ENCODE measurements around the gene TBX4.
"Not testable (repeated sequence)": the region's sequence is repeated elsewhere in the genome, so short reads cannot be mapped to it uniquely, and the experiment has no call there.

The TBX4 gene

DNA sequence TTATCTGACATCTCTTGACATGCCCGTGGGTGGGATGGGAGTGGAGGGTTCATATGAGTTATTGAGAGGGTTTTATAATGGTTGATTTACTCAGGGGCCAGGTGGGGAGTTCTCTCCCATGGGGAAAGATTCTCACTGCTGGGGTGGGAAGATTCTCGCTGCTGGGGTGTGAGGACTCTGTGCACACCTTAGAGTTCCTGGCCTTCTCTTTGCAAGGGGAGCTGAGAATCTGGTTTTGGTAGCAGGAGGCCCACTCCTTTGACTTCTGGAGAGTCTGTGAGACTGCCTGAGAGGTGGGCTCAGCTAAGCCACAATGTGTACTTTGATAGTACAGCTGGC is 31.5 kb downstream of the TBX4 start:
- no peak for DNase-seq (ENCODE audit: low read depth in 2 of 2)

GRCh38 chr17:61484174-61484573 is 32.0 kb downstream of the TBX4 start:
- no peak for DNase-seq (ENCODE audit: low read depth in 2 of 2)

GRCh38 chr17:61485067-61485775 is 33.0 kb downstream of the TBX4 start:
- no peak for DNase-seq (ENCODE audit: low read depth in 2 of 2)

DNA sequence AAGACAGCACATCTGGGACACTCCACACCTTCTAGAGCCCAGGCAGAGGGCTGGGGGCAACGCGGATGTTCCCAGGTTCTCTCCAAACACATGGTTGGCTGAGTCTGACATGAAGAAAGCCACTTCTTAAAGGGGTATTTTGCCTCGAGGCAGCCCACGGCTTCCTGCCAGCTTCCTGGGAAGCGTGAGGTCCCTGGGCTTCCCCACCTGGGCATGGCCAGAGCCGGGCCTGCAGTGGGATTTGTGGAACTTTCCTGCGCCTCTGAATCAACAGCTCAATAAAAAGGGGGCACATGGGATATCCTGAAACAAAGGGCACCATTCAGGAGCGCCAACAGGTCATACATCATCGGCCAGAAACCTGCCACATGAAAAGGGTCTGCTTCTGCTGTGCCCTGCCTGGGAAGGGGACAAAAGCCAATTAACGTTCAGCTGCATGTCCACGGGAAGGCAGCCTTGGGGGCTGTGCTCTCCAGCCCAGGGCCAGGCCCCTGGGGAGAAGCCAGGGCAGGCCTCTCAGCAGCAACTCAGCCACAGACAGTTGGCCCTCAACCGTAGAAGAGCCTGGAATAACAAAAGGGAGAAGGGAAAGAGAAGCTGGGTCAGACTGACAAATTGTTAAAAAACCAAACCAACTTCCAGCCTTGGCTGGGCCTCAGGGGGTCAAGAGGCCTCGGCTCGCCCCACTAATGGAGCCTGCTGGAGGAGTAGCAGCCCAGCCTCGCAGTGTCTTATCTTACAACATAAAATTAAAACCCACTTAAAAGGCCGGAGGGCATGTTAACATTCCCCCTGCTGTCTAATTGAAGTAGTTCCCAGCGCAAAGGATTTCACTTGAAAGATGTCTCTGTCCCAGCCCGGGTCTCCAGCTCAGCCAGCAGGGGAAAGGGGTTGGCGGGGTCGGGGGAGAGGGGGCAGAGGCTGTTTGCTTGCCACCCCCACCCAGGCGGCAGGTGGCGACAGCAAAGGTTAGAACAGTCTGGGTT is 34.2 kb downstream of the TBX4 start:
- no peak for DNase-seq (ENCODE audit: low read depth in 2 of 2)

- no peak for DNase-seq (ENCODE audit: low read depth in 2 of 2)
These were observed 35.2 kb downstream of the TBX4 start for GRCh38 chr17:61487161-61487988.

- no peak for DNase-seq (ENCODE audit: low read depth in 2 of 2)
These were observed 35.9 kb downstream of the TBX4 start for GRCh38 chr17:61487989-61488595.

- no peak for DNase-seq (ENCODE audit: low read depth in 2 of 2)
These were observed 36.9 kb downstream of the TBX4 start for GRCh38 chr17:61488878-61489718.

- no peak for DNase-seq (ENCODE audit: low read depth in 2 of 2)
These were observed 37.7 kb downstream of the TBX4 start for GRCh38 chr17:61489719-61490490.

GRCh38 chr17:61490540-61490975 is 38.3 kb downstream of the TBX4 start:
- DNase-seq (ENCODE audit: low read depth in 2 of 2): no peak

- no peak for DNase-seq (ENCODE audit: low read depth in 2 of 2)
These were observed 39.8 kb downstream of the TBX4 start for GRCh38 chr17:61491981-61492380.

- DNase-seq (ENCODE audit: low read depth in 2 of 2): no peak
These were observed 40.7 kb downstream of the TBX4 start for GRCh38 chr17:61492759-61493526.

GRCh38 chr17:61493830-61494324 is 41.7 kb downstream of the TBX4 start:
- not testable (repeated sequence) for DNase-seq (ENCODE audit: low read depth in 2 of 2)

DNA sequence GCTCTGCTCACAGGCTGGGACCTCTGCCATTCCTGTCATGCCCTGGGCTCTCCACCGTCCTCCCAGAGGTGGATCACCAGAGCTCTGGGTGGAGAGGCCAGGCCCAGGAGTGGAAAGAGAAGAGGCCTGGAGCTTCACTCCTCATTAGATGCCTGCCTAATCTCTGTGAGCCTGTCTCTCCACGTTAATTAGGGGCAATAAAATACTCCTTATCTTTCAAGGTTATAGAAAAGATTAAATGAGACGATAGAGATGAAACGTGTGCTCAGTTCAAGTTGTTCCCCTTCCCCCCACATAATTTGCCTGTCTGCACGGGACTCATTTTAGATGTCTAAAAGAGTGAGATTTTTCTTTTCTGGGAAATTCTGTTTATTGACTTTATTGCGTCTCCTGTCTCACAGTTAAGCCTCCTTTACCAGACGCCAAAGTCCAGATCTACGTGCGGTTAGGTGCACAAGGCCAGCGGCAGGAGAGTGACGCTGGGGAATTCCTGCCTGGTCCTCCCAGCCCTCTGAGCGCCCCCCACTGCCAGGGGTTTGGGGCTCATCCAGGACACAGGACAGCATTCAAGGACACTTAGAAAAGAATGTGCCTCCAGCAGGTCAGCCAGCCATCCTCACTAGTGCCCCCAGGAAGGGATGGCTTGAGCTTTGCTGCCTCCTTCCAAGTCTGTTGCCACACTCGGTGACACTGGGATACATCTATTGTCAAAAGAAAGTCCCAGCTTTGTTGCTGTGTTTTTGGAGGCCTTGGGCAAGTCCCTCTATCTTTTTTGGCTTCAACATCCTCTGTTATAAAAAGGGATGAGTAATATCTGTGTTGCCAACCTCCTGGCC is 42.3 kb downstream of the TBX4 start:
- DNase-seq (ENCODE audit: low read depth in 2 of 2): no peak

DNA sequence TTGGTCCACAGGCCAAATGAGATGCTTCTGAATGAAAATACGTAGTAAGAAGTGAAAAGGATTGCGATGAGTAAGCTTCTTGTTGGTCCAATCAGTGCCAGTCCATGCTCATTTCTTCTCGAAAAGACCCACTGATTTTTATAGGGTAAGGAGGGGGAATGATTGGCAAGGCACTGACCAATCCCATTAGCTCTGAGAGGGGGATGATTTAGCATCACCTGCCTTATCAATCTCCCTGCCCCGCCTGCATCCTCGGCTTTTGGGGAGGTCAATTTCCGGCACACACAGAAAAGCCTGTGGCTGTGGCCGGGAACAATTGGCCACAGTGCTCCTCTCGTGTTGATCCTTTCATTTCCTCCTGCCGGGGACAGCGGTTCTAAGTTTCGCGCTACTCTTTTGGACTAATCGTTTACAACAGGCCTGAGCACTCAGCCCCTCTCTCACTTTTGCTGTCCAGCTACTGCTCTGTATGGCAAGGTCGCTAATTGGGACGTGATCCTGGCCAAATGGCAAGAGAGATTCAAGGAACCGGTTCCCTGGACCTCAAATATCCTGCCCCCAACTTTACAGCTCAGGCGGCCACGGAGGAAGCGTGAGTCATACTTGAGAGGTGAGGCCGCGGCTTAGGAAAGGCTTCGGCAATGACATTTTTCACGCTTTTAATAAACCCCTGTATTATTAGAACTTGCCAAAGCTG is 43.1 kb downstream of the TBX4 start:
- no peak for DNase-seq (ENCODE audit: low read depth in 2 of 2)

DNA sequence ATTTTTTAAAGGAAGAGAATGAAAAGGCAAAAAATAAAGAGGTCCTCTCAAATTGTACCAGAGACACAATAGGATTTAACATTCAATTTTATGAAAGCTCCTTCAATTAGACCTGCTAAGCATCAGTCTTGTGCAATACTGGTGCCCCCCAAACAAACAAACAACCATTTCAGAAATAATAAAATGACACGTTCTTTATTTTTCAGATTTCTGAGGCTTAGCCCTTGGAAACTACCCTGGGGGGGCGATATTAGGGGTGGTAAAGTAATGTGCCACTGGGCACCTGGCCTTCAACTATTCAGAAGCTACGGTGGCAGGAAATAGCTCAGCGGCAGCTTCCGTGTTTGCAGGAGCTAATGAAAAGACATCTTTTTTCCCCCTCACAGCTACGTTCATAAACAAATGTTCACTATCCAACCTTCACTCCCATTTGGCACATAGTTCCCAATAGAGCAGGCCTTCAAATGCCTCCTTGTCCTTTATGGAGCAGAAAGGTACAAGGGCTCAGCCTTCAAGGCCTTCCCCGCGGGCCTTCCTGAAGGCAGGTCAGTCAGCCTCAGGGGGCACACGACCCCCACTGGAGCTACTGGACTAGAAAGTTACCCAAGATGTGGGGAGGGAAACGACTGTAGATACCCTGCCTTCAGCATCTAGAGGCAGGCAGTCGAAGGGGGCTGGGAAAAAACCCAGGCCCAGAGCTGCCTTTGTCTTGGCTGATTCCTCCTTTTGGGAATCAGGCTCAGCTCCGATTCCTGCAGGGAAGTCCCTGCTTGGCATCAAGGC is 44.1 kb downstream of the TBX4 start:
- no peak for DNase-seq (ENCODE audit: low read depth in 2 of 2)

- DNase-seq (ENCODE audit: low read depth in 2 of 2): no peak
These were observed 44.9 kb downstream of the TBX4 start for GRCh38 chr17:61496957-61497653.

All from stimulated activated CD8-positive, alpha-beta memory T cell treated with anti-CD3 and anti-CD28 coated beads, Interleukin-2, amount 100 ng/mL, for 1 hour (primary cell).